Vagina (tissue), 2 donors: ENCODE measurements around the gene AK9. TPM values are rescaled to one million over a fixed set of nuclear protein-coding genes. Genes with fewer than 3 reads are reported as not detected.

ENCODE experiments used
- DNase-seq, 2 donors: peaks; one replicate each; pipeline ENCODE4 v3.0.0-alpha.2; 2017; ENCODE audit errors: extremely low spot score in 2 of 2
- H3K27ac ChIP-seq: fragments of 200-600 bp; sonication (generic); one replicate; pipeline ENCODE4 v1.5.1; 2019
- H3K27me3 ChIP-seq: fragments of 200-600 bp; sonication (generic); one replicate; pipeline ENCODE4 v1.5.1; 2019
- H3K36me3 ChIP-seq, 2 donors: fragments of 200-600 bp; sonication (generic); one replicate each; pipeline ENCODE4 v1.5.1; 2017 to 2019
- H3K4me1 ChIP-seq: fragments of 200-600 bp; sonication (generic); one replicate; pipeline ENCODE4 v1.5.1; 2019
- H3K4me3 ChIP-seq, 2 donors: fragments of 200-600 bp; sonication (generic); 1 replicate in 1 of 2; 2 replicates in 1 of 2; pipeline ENCODE4 v1.5.1; 2016 to 2019
- H3K9me3 ChIP-seq: fragments of 200-600 bp; sonication (generic); one replicate; pipeline ENCODE4 v1.5.1; 2019
- CTCF ChIP-seq, 3 experiments: fragments of 450-650 bp in 2 of 3; fragments of 200-600 bp in 1 of 3; sonication (generic) in 1 of 3; IDR thresholded peaks; one replicate each; pipeline ENCODE4 v1.5.1; 2017 to 2019; ENCODE audit warnings: antibody characterized with exemption in 3 of 3, mild to moderate bottlenecking in 2 of 3, moderate library complexity in 2 of 3
- POLR2A ChIP-seq, 2 donors: fragments of 450-650 bp; IDR thresholded peaks; one replicate each; pipeline ENCODE4 v1.6.1; 2017; ENCODE audit warnings: antibody characterized with exemption in 2 of 2, mild to moderate bottlenecking in 2 of 2, moderate library complexity in 2 of 2
- POLR2AphosphoS5 ChIP-seq, 2 donors: sonication (generic); formaldehyde crosslinking; IDR thresholded peaks; one replicate each; pipeline ENCODE4 v1.9.0; 2017; ENCODE audit warnings: antibody characterized with exemption in 2 of 2, mild to moderate bottlenecking in 2 of 2, low read depth in 1 of 2; ENCODE audit not compliant: insufficient read depth in 1 of 2
- intact Hi-C: fragments of 100-400 bp; cut with DNase I; formaldehyde crosslinking; loops from one replicate; pipeline ENCODE4 v1.15.1; 2023
- total RNA-seq: library from RNA; depleted of rRNA; stranded (reverse); fragments of >200 nt; gene quantifications from one replicate; pipeline ENCODE4 v1.2.3, GENCODE V29; 2016

Gene AK9
- total RNA-seq, 1 donor from 2014 or later = 8.1 TPM

- no peaks in the 10 kb centered on the region for H3K4me1 ChIP-seq
- intact Hi-C loops = no loop called here
- no peaks in the 10 kb centered on the region for H3K36me3 ChIP-seq
- H3K9me3 ChIP-seq = no peaks in the 10 kb centered on the region
- H3K27me3 ChIP-seq = no peaks in the 10 kb centered on the region
- H3K27ac ChIP-seq = no peak overlapping the region
- no peak for DNase-seq
- no peak overlapping the region for H3K4me3 ChIP-seq
- TF ChIP-seq POLR2AphosphoS5 (IDR thresholded peaks at IDR 0.05; ENCODE audit: insufficient read depth in 1 of 2, low read depth in 1 of 2) (no peak), CTCF (IDR thresholded peaks at IDR 0.05) (no peak), POLR2A (IDR thresholded peaks at IDR 0.05) (no peak)
Observed at GRCh38 chr6:109513571-109514071, 177.4 kb downstream of the AK9 start.

DNA sequence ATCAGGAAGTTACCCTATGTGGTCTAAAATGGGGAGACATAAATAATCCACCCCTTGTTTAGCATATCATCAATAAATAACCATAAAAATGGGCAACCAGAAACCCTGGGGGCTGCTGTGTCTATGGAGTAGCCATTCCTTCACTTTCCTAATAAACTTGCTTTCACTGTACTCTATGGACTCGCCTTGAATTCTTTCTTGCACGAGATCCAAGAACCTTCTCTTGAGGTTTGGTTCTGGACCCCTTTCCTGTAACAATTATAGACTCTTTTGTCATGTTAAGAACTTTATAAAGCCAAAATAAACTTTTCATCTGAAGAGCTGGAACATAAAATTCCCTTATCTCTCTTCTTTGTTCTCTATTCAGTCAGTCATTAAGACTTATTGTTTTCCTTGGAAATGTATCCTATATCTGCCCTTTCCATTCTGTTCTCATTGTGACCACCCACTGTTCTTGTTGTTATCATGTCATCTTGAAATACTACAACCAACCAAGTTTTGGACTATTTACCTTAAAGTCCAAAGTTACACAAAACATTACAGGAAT is 178.7 kb downstream of the AK9 start:
- intact Hi-C loops = no loop called here
- H3K27me3 ChIP-seq = no peaks in the 10 kb centered on the region
- no peaks in the 10 kb centered on the region for H3K9me3 ChIP-seq
- no peaks in the 10 kb centered on the region for H3K4me1 ChIP-seq
- DNase-seq = no peak
- no peak overlapping the region for H3K4me3 ChIP-seq
- TF ChIP-seq POLR2A (IDR thresholded peaks at IDR 0.05) = no peak
- no peak for TF ChIP-seq CTCF (IDR thresholded peaks at IDR 0.05)
- no peak for TF ChIP-seq POLR2AphosphoS5 (IDR thresholded peaks at IDR 0.05; ENCODE audit: insufficient read depth in 1 of 2, low read depth in 1 of 2)
- no peak overlapping the region for H3K27ac ChIP-seq
- H3K36me3 ChIP-seq = no peaks in the 10 kb centered on the region

DNA sequence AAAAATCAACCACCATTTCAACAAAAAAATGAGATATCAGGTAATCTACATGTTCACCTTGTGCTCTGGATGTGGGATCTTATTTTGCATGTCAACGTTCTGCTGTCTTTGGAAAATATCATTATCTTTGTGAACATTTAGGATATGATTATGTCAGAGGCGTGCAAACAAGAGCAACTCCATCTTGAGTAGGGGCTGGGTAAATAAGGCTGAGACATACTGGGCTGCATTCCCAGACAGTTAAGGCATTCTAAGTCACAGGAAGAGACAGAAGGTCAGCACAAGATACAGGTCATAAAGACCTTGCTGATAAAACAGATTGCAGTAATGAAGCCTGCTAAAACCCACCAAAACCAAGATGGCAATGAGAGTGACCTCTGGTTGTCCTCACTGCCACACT is 179.2 kb downstream of the AK9 start:
- Histone ChIP-seq H3K4me3 (no peak overlapping the region), H3K36me3 (no peaks in the 10 kb centered on the region), H3K27ac (no peak overlapping the region), H3K9me3 (no peaks in the 10 kb centered on the region), H3K27me3 (no peaks in the 10 kb centered on the region), H3K4me1 (no peaks in the 10 kb centered on the region)
- no peak for DNase-seq
- TF ChIP-seq CTCF (IDR thresholded peaks at IDR 0.05) = no peak
- intact Hi-C loops = no loop called here

DNA sequence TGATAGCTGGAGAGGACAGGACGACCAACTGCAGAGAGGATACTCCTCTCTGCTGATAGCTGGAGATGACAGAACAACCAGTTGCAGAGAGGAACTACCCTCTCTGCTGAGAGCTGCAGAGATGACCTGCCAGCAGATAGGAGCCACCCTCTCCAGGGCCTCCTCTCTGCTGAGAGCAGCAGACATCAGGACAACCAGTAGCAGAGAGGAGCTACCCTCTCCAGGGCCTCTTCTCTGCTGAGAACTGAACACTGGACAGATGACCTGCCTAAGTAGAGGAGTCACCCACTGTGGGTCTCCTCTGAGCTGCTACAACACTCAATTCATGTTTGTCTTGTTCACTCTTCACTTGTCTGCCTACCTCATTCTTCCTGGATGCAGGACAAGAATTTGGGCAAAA is 180.6 kb downstream of the AK9 start:
- TF ChIP-seq POLR2AphosphoS5 (IDR thresholded peaks at IDR 0.05; ENCODE audit: insufficient read depth in 1 of 2, low read depth in 1 of 2) = no peak
- TF ChIP-seq POLR2A (IDR thresholded peaks at IDR 0.05) = no peak
- TF ChIP-seq CTCF (IDR thresholded peaks at IDR 0.05) = no peak

DNA sequence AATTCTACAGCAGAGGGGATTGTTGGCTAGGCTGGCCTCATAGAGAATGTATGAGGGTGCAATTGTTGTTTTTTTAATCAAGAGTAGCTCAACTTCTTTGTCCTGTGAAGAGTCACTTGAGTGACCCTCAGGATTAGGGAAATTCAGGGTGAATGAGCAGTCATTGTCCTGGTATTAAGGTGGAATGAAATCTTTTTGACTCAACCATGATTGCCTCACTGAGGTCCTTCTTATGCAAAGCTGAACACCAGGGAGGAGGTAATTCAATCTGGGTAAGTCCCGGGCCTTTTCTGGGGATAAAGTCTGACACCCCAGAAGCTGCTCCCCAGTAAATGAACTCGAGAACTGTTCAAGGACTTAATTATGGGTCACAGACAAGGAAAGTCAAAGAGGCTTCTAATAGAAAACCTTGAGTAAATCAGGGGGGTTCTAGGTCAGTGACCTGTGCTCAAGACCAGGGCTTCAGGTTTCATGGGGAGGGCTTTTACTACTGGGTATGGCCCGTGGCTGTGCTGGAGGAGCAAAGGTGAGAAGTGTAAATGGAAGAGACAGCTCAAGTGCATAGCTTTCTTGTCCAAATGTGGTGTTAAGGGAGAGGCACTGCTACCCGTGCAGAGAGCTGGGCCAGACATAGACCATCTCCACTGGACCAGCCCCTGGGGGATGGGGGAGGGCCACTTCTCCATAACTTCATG is 182.7 kb downstream of the AK9 start:
- Histone ChIP-seq H3K9me3 (no peaks in the 10 kb centered on the region), H3K27ac (no peak overlapping the region), H3K36me3 (no peaks in the 10 kb centered on the region), H3K4me1 (no peaks in the 10 kb centered on the region), H3K27me3 (no peaks in the 10 kb centered on the region), H3K4me3 (no peak overlapping the region)
- intact Hi-C loops = no loop called here
- TF ChIP-seq POLR2AphosphoS5 (IDR thresholded peaks at IDR 0.05; ENCODE audit: insufficient read depth in 1 of 2, low read depth in 1 of 2) (no peak), CTCF (IDR thresholded peaks at IDR 0.05) (no peak), POLR2A (IDR thresholded peaks at IDR 0.05) (no peak)
- DNase-seq = no peak

More for the DNA sequence above, 180.6 kb downstream of the AK9 start:
- no peak overlapping the region for H3K4me3 ChIP-seq
- H3K27ac ChIP-seq = no peak overlapping the region
- intact Hi-C loops = no loop called here
- H3K4me1 ChIP-seq = no peaks in the 10 kb centered on the region
- H3K36me3 ChIP-seq = no peaks in the 10 kb centered on the region
- DNase-seq = no peak
- no peaks in the 10 kb centered on the region for H3K9me3 ChIP-seq
- H3K27me3 ChIP-seq = no peaks in the 10 kb centered on the region
